ENCODE results near the gene SFT2D3. TPM values are rescaled to one million over a fixed set of nuclear protein-coding genes. Genes with fewer than 3 reads are reported as not detected.

Gene SFT2D3
- total and polyA plus RNA-seq, 9 of the 15 experiments (the other 6 are each of a cell fraction or from before 2014, with no cell fraction given): 7.5 to 9.9 (median 8.9) TPM; not detected in 2

DNA sequence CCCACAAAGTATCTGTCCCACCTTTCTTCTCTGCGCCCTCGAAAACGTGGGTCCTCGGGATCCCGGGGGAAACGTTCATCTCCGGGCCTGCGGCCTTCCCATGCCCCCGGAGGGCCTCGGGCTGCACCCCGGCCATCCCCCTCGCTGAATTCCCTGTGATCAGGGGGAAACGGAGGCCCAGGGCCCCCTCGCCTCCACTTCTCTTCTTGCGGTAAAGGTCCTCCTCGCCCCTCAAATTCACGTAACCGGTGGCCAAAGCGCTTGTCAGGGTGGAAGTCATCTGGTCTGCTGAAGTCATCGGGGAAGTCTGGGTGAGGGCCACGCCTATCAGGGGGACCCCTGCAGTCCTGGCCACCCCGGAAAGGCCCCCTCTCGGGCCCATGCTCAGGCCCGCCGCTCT, 12.3 kb downstream of the SFT2D3 start:
- no TSS peak for BruUV-seq (replicated peaks)
- ATAC-seq (no peak), DNase-seq (ENCODE audit: extremely low read depth in 1 of 4, low spot score in 3 of 4) (no peak), FAIRE-seq (no peak)
- no peak for TF ChIP-seq SMARCE1 (IDR thresholded peaks at IDR 0.05)
- no peak for TF ChIP-seq ZNF707 (CRISPR knock-in tag; conservative IDR thresholded peaks at IDR 0.05)
- 0 out of 2 replicates have a peak, but pooled peaks have one; percentile 34 for TF ChIP-seq POLR2G (IDR thresholded peaks at IDR 0.05; ENCODE audit: low read depth, low read length)
- Histone ChIP-seq H3K4me3 (no peak overlapping the region), H3K9me1 (ENCODE audit: control insufficient read depth, insufficient read depth, low read length) (peaks cover 2% of the 10 kb centered on the region), H3K36me3 (ENCODE audit: control insufficient read depth, insufficient read depth, low read length) (peaks cover 68% of the 10 kb centered on the region), H3K27ac (ENCODE audit: extremely low read depth, low read depth, low read length) (no peak overlapping the region), H3K9me3 (replicated peaks; ENCODE audit: control insufficient read depth, insufficient read depth, low read depth, low read length) (no peaks in the 10 kb centered on the region), H3K4me2 (ENCODE audit: insufficient read depth, low read length) (no peak overlapping the region), H3K9ac (ENCODE audit: insufficient read depth in 1 of 2, low read depth in 2 of 2, low read length in 2 of 2) (no peak overlapping the region; a peak in 1 of 4 replicates), H3K4me1 (replicated peaks in 1 of 2; ENCODE audit: control insufficient read depth in 2 of 2, insufficient read depth in 2 of 2, low read length in 2 of 2) (peaks cover 0 to 5% of the 10 kb centered on the region in 2 experiments; a peak in 1 of 5 replicates), H3K79me2 (ENCODE audit: control insufficient read depth, insufficient read depth, low read length) (no peaks in the 10 kb centered on the region), H4K20me1 (replicated peaks; ENCODE audit: control insufficient read depth, insufficient read depth, low read length) (no peaks in the 10 kb centered on the region), H2AFZ (ENCODE audit: low read depth, low read length) (no peak overlapping the region), H3K27me3 (ENCODE audit: control insufficient read depth in 2 of 2, insufficient read depth in 2 of 2, low read length in 2 of 2) (no peaks in the 10 kb centered on the region)
- ChIA-PET POLR2A (interaction anchor here (0.6 to 1.6 kb wide), 4 partner anchors 10 to 347 kb away, joined by 3 to 4 read pairs (median 3); no protein-coding TSS in a partner anchor), CTCF (ENCODE audit: low intra/inter-chr PET ratio) (no interaction called here)
- in situ Hi-C loops (cut with MboI) (no loop called here), intact Hi-C loops (cut with micrococcal nuclease) (no loop called here)
- WGBS (ENCODE audit: insufficient coverage, low coverage, missing lambda C conversion rate): 92% methylated on average over 18 of the region's 25 CpGs

DNA sequence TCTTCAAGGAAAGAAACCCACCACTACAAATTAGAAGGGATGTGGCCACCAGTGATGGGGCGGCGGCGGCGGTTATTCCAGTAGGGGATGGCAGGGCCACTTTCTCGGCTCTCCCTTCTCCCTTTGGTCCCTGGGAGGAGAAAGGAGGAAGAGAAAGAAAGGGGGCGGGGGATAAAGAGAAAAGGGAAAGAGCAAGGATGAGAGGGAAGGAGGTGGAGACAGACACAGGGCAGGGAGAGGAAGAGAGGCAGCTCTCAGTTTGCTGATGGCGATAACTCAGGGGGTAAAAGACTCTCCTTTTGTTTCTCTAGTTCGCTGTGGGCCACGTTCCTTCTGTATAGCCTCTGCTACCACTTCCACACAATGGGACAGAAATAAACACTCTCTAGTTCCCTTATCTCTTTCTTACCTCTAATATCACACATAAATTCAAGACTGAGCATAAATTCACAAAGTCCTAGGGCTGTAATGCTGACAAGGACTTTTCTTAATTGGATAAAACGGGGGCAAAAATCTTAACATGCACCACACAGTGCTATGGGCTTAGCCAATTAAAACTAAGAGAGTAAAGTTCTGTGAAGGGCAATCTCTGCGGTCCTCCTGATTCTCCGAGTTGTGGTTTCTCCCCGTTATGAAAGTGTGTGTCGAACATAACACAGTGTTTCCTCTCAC, 14.6 kb downstream of the SFT2D3 start:
- H3K27ac ChIP-seq (ENCODE audit: extremely low read depth, low read depth, low read length): no peak overlapping the region
- H3K4me3 ChIP-seq: no peak overlapping the region
- H3K79me2 ChIP-seq (ENCODE audit: control insufficient read depth, insufficient read depth, low read length): no peaks in the 10 kb centered on the region
- H4K20me1 ChIP-seq (replicated peaks; ENCODE audit: control insufficient read depth, insufficient read depth, low read length): no peaks in the 10 kb centered on the region
- TF ChIP-seq C11orf30 (IDR thresholded peaks at IDR 0.05; ENCODE audit: low read depth) (peak; percentile 26; the same call in 1 of the 2 replicates), SAFB (IDR thresholded peaks at IDR 0.05; ENCODE audit: borderline replicate concordance, low read depth, low read length) (no peak), ZNF316 (IDR thresholded peaks at IDR 0.05) (peak; percentile 49; the same call in 1 of the 2 replicates)
- TF ChIP-seq, protein P1, sequence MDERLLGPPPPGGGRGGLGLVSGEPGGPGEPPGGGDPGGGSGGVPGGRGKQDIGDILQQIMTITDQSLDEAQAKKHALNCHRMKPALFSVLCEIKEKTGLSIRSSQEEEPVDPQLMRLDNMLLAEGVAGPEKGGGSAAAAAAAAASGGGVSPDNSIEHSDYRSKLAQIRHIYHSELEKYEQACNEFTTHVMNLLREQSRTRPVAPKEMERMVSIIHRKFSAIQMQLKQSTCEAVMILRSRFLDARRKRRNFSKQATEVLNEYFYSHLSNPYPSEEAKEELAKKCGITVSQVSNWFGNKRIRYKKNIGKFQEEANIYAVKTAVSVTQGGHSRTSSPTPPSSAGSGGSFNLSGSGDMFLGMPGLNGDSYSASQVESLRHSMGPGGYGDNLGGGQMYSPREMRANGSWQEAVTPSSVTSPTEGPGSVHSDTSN (CRISPR knock-in tag; IDR thresholded peaks at IDR 0.05; ENCODE audit: low read depth): no peak
- TF ChIP-seq, protein P1 (tag; conservative IDR thresholded peaks at IDR 0.05; ENCODE audit: low read depth): no peak
- ChIA-PET CTCF (ENCODE audit: low intra/inter-chr PET ratio) (no interaction called here), POLR2A (interaction anchor here (0.7 to 1.3 kb wide), 3 partner anchors 11 to 18 kb away, joined by 3 to 4 read pairs (median 3); no protein-coding TSS in a partner anchor)
- intact Hi-C loops (cut with micrococcal nuclease) (no loop called here), in situ Hi-C loops (cut with MboI) (no loop called here)
- 83% methylated on average over 8 of the region's 14 CpGs for WGBS (ENCODE audit: insufficient coverage, low coverage, missing lambda C conversion rate)
- H3K9me1 ChIP-seq (ENCODE audit: control insufficient read depth, insufficient read depth, low read length): peaks cover 2% of the 10 kb centered on the region
- ATAC-seq (no peak), FAIRE-seq (no peak), DNase-seq (ENCODE audit: extremely low read depth in 1 of 4, low spot score in 3 of 4) (no peak)
- no peaks in the 10 kb centered on the region for H3K9me3 ChIP-seq (replicated peaks; ENCODE audit: control insufficient read depth, insufficient read depth, low read depth, low read length)
- BruUV-seq (replicated peaks): TSS peak; percentile 21
- H3K4me2 ChIP-seq (ENCODE audit: insufficient read depth, low read length): no peak overlapping the region
- no peak overlapping the region for H3K9ac ChIP-seq (ENCODE audit: insufficient read depth in 1 of 2, low read depth in 2 of 2, low read length in 2 of 2)
- peaks cover 69% of the 10 kb centered on the region for H3K36me3 ChIP-seq (ENCODE audit: control insufficient read depth, insufficient read depth, low read length)
- no peak overlapping the region for H2AFZ ChIP-seq (ENCODE audit: low read depth, low read length)
- no peaks in the 10 kb centered on the region for H3K27me3 ChIP-seq (ENCODE audit: control insufficient read depth in 2 of 2, insufficient read depth in 2 of 2, low read length in 2 of 2)
- H3K4me1 ChIP-seq (replicated peaks in 1 of 2; ENCODE audit: control insufficient read depth in 2 of 2, insufficient read depth in 2 of 2, low read length in 2 of 2): peaks cover 0 to 5% of the 10 kb centered on the region in 2 experiments; a peak in 1 of 5 replicates

Data from K562 (cell line).